Aorta (tissue), 5 donors: ENCODE data around the gene JUNB. TPM values are rescaled to one million over a fixed set of nuclear protein-coding genes. Genes with fewer than 3 reads are reported as not detected.

Source experiments
- ATAC-seq: fragments of 200-7000 bp; cut with Tn5 transposase; one replicate; pipeline ENCODE4 v1.9.1; 2022; ENCODE audit warnings: moderate library complexity; ENCODE audit not compliant: low FRiP score
- DNase-seq, 2 donors: peaks; one replicate each; pipeline ENCODE4 v3.0.0-alpha.2; 2020
- H3K27ac ChIP-seq, 2 donors: one replicate each; pipeline ENCODE4 v1.5.1; 2013; ENCODE audit warnings: low read length in 2 of 2, mild to moderate bottlenecking in 2 of 2, moderate library complexity in 2 of 2, control low read depth in 1 of 2, inconsistent platforms in 1 of 2, low read depth in 1 of 2
- H3K27me3 ChIP-seq, 2 donors: one replicate each; pipeline ENCODE4 v1.6.1; 2013; ENCODE audit warnings: control low read depth in 1 of 2, low read length in 1 of 2, mild to moderate bottlenecking in 1 of 2, moderate library complexity in 1 of 2; ENCODE audit not compliant: insufficient read depth in 2 of 2, control insufficient read depth in 1 of 2
- H3K36me3 ChIP-seq, 2 donors: one replicate each; pipeline ENCODE4 v1.6.1; 2013; ENCODE audit warnings: control low read depth in 1 of 2, low read length in 1 of 2, mild to moderate bottlenecking in 1 of 2; ENCODE audit not compliant: insufficient read depth in 2 of 2, control insufficient read depth in 1 of 2
- H3K4me1 ChIP-seq, 2 donors: one replicate each; pipeline ENCODE4 v1.6.1; 2013; ENCODE audit warnings: low read length in 2 of 2, control low read depth in 1 of 2, mild to moderate bottlenecking in 1 of 2, moderate library complexity in 1 of 2; ENCODE audit not compliant: insufficient read depth in 2 of 2, control insufficient read depth in 1 of 2
- H3K4me3 ChIP-seq, 2 donors: one replicate each; pipeline ENCODE4 v1.5.1; 2013; ENCODE audit warnings: low read length in 2 of 2, control low read depth in 1 of 2, mild to moderate bottlenecking in 1 of 2
- H3K9me3 ChIP-seq: one replicate; pipeline ENCODE4 v1.6.1; 2013; ENCODE audit warnings: mild to moderate bottlenecking, low read length; ENCODE audit not compliant: control insufficient read depth
- WGBS, 2 donors: extraction: QIAGEN DNeasy Blood & Tissue Kit; methylation state at CpG; one replicate each; pipeline ENCODE4 v1.1.7; 2013; 5-methylcytosine and 5-hydroxymethylcytosine counted together
- intact Hi-C, 2 donors: fragments of 100-400 bp; cut with DNase I; formaldehyde crosslinking; loops; one replicate each; pipeline versions ENCODE4 v1.14.2 to v1.15.0; 2022
- polyA plus RNA-seq, 2 donors: library from polyadenylated mRNA; stranded (reverse); fragments of 200-250 nt; gene quantifications; one replicate each; pipeline ENCODE4 v1.2.3, GENCODE V29; 2013
- total RNA-seq, 2 donors: library from RNA; stranded (reverse); fragmentation: NEBNext Ultra II Directional; extraction: Animal tissue kit (Norgen Biotek cat#: 25700); gene quantifications; one replicate each; pipeline ENCODE4 v1.2.1, GENCODE V29; 2021
- donor health status: healthy with polysubstance abuse.
- donor health status: Bipolar disorder and iron deficiency.
- donor health status: DM: no; HTN: no; CAD: no.
- donor health status: DM: no; HTN: no; CAD: no.
- donor health status: DM: yes; HTN: yes; CAD: no.

JUNB gene
- total and polyA plus RNA-seq, 4 donors: 97.0 to 623 (median 429) TPM

DNA sequence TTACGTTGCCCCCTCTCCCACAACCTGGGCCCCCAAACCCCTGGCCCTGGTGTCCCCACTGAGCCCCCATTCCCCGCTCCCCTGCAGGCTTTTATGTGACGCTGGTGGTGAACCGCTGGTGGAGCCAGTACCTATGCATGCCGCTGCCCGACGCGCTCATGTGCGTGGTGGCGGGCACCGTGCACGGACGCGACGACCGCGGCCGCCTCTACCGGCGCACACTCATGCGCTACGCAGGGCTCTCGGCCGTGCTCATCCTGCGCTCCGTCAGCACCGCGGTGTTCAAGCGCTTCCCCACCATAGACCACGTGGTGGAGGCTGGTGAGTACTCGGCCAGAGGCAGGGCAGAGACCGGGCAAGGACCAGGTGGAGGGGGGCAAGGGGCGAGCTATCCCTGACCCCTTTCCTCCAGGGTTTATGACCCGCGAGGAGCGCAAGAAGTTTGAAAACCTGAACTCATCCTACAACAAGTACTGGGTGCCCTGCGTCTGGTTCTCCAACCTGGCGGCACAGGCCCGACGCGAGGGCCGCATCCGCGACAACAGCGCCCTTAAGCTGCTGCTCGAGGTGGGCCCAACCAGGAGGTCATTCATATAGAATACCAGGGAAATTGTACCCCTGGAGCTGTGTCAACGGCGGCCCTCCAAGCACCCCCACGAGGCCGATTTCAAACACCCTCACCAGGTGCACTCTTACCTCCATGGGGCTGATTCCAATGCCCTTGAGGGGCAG, 36.7 kb upstream of the JUNB start:
- 67 to 68% methylated on average over 49 to 50 of the region's 50 CpGs for WGBS, 2 donors

DNA sequence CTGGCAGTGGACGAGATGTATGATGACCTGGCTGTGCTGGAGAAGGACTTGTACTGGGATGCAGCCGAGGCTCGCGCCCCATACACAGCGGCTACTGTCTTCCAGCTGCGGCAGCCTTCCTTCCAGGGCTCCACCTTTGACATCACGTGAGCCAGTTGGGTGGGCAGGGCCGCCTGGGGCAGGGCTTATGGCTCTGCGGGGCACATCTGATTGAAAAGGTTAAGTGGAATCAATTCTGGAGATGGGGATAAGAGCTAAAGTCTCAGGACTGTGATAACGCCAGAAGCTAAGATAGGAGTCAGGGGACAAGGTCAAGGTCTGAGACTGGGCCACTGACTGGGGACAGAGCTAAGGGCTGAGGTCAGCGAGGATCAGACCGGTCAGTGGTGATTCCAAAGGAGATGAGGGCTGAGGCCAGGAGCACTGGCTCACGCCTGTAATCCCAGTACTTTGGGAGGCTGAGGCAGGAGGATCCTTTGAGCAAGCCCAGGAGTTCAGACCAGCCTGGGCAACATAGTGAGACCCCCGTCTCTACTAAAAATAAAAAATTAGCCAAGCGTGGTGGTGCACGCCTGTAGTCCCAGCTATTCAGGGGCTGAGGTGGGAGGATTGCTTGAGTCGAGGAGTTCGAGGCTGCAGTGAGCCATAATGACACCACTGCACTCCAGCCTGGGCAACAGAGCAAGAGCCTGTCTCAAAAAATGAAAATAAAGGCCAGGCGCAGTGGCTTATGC, 35.0 kb upstream of the JUNB start:
- ATAC-seq (no peak), DNase-seq (no peak)
- Histone ChIP-seq H3K9me3 (no peaks in the 10 kb centered on the region), H3K4me1 (no peaks in the 10 kb centered on the region), H3K4me3 (no peak overlapping the region), H3K36me3 (no peaks in the 10 kb centered on the region), H3K27me3 (no peaks in the 10 kb centered on the region), H3K27ac (no peak overlapping the region)
- 88% methylated on average over 19 of the region's 19 CpGs for WGBS, 2 donors
- intact Hi-C loops: no loop called here

More for the DNA sequence above, 36.7 kb upstream of the JUNB start:
- H3K27ac ChIP-seq: no peak overlapping the region
- no peak for ATAC-seq
- no peak overlapping the region for H3K4me3 ChIP-seq
- H3K9me3 ChIP-seq: no peaks in the 10 kb centered on the region
- no peaks in the 10 kb centered on the region for H3K4me1 ChIP-seq
- DNase-seq: no peak
- no peaks in the 10 kb centered on the region for H3K36me3 ChIP-seq
- no peaks in the 10 kb centered on the region for H3K27me3 ChIP-seq
- intact Hi-C loops: no loop called here

DNA sequence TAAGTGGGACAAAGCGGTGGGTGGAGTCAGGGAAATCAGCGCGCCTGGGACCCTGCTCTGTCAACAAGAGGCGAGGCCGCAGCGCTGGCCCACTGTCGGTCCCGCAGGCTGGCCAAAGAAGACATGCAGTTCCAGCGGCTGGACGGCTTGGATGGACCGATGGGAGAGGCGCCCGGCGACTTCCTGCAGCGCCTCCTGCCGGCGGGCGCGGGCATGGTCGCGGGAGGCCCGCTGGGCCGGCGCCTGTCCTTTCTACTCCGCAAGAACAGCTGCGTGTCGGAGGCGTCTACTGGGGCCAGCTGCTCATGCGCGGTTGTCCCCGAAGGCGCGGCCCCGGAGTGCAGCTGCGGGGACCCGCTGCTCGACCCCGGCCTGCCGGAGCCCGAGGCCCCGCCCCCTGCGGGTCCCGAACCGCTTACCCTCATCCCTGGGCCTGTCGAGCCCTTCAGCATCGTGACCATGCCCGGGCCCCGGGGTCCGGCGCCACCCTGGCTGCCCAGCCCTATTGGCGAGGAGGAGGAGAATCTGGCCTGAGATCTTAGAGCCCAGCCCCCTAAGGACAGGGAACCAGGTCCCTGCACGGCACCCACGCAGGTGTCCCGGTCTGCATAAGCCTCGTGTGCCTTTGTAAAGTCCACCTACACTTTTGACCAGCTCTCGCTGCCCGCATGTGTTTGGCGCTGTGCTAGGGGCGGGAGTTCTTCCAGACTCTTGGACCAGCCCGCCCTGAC, 33.6 kb upstream of the JUNB start:
- H3K36me3 ChIP-seq: no peaks in the 10 kb centered on the region
- H3K27ac ChIP-seq: no peak overlapping the region
- H3K27me3 ChIP-seq: no peaks in the 10 kb centered on the region
- H3K9me3 ChIP-seq: no peaks in the 10 kb centered on the region
- H3K4me3 ChIP-seq: no peak overlapping the region
- WGBS, 2 donors: 3% methylated on average over 50 to 60 of the region's 60 CpGs
- no peaks in the 10 kb centered on the region for H3K4me1 ChIP-seq
- DNase-seq (peak; percentile 83 to 91), ATAC-seq (peak; percentile 84)
- intact Hi-C loops: no loop called here

DNA sequence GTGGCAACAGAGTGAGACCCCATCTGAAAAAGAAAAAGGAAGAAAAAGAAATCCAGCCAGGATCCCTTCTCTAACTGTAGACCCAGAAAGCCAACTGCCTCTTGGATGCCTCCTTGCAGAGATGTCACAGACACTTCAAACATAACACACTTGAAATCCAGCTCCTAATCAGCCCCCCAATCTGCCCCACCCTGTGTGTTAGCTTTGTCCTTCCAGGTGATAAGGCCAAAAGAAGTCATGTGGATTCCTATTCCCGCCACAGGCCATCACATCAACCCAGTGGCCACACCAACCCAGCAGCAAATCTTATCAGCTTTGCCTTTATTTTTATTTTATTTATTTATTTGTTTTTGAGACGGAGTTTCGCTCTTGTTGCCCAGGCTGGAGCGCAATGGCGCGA, 31.6 kb upstream of the JUNB start:
- WGBS, 2 donors: 84 to 92% methylated on average over 6 of the region's 6 CpGs
- ATAC-seq (no peak), DNase-seq (no peak)
- no peaks in the 10 kb centered on the region for H3K4me1 ChIP-seq
- H3K27ac ChIP-seq: no peak overlapping the region
- intact Hi-C loops: loop anchor here (1.0 to 5.0 kb wide), 3 partner anchors 38 to 88 kb away; partner anchors contain the start of genes PRDX2 (in 1 of the 2) and THSD8 (in 1 of the 2)
- no peaks in the 10 kb centered on the region for H3K27me3 ChIP-seq
- H3K36me3 ChIP-seq: peaks cover 0 to 2% of the 10 kb centered on the region in 2 donors
- H3K9me3 ChIP-seq: no peaks in the 10 kb centered on the region
- H3K4me3 ChIP-seq: no peak overlapping the region

DNA sequence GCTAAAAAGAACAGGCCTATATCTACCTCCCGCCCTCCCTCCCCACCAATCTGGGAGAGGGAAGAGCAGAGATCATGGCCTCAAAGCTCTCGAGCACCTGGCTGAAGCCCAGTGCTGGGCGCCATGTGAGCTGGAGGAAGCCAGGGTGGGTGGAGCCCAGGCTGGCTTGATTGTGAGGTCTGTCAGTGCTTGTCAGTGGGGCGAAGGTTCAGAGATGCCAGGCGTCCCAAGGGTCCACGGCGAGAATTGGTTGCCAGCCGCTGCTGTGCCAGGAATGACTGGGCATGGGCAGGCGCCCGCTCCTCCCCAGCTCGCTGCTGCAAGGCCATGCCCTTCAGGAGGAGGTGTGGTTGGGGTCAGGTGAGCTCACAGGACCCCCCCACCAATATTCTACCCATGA, 28.2 kb upstream of the JUNB start:
- DNase-seq: no peak
- WGBS, 2 donors: 73 to 86% methylated on average over 11 of the region's 11 CpGs
- no peak for ATAC-seq
- intact Hi-C loops: loop anchor here (5.0 kb wide), 2 partner anchors 34 to 39 kb away; partner anchors contain the start of genes PRDX2 (in 1 of the 2) and THSD8 (in 1 of the 2)
- Histone ChIP-seq H3K4me1 (no peaks in the 10 kb centered on the region), H3K27me3 (no peaks in the 10 kb centered on the region), H3K4me3 (no peak overlapping the region), H3K9me3 (no peaks in the 10 kb centered on the region), H3K36me3 (peaks cover 0 to 2% of the 10 kb centered on the region in 2 donors), H3K27ac (no peak overlapping the region)

DNA sequence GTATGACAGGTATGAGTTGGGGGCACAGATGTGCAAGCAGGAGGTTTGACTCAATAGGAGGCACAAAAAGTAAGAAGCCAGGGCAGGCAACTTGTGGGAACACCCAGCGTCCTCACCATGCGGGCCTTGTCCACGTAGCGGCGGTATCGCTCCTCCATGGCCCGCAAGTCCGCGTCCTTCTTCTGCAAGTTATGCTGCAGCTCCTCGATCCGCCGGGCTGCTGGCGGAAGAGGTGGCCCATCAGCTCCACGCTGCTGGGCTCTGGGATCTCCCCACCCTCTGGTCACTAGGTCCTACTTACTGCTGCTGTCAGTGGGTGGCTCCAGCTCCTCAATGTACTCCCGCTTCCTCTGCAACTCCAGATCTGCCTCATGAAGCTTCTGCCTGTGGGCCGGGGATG, 26.6 kb upstream of the JUNB start:
- DNase-seq: no peak
- no peaks in the 10 kb centered on the region for H3K27me3 ChIP-seq
- intact Hi-C loops: loop anchor here (2.0 to 5.0 kb wide), 3 partner anchors 33 to 82 kb away; partner anchors contain the start of genes PRDX2 (in 1 of the 2) and THSD8 (in 1 of the 2)
- no peak overlapping the region for H3K27ac ChIP-seq
- peaks cover 0 to 2% of the 10 kb centered on the region in 2 donors for H3K36me3 ChIP-seq
- no peak overlapping the region for H3K4me3 ChIP-seq
- ATAC-seq: no peak
- 96 to 97% methylated on average over 16 of the region's 16 CpGs for WGBS, 2 donors
- no peaks in the 10 kb centered on the region for H3K4me1 ChIP-seq
- no peaks in the 10 kb centered on the region for H3K9me3 ChIP-seq

DNA sequence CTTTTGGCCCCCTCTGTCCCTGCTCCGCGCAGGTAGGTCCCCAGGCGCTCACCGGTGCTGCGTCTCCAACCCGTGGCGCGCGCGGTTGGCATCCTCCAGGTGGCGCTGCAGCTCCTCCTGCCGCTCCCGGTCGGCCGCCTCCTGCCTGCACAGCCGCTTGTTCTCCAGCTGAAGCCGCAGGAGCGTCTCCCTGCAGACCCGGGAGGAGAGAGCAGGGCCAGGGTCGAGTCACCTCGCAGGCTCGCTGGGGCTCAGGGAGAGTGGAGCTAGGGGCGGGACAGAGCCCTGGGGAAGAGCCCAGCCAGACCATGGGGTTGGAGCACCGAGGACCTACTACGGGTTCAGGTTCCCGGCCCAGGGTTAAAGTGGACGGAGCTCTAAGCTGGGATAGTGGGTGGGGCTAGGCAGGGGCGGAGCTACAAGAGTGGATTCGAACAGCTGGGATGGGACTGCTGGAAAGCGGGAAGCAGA, 25.2 kb upstream of the JUNB start:
- WGBS, 2 donors: 35 to 63% methylated on average over 30 of the region's 30 CpGs
- Histone ChIP-seq H3K36me3 (peaks cover 0 to 2% of the 10 kb centered on the region in 2 donors), H3K27ac (no peak overlapping the region), H3K4me3 (no peak overlapping the region), H3K4me1 (no peaks in the 10 kb centered on the region), H3K9me3 (no peaks in the 10 kb centered on the region), H3K27me3 (no peaks in the 10 kb centered on the region)
- DNase-seq (peak; percentile 85 to 92), ATAC-seq (peak; percentile 84)
- intact Hi-C loops: no loop called here

DNA sequence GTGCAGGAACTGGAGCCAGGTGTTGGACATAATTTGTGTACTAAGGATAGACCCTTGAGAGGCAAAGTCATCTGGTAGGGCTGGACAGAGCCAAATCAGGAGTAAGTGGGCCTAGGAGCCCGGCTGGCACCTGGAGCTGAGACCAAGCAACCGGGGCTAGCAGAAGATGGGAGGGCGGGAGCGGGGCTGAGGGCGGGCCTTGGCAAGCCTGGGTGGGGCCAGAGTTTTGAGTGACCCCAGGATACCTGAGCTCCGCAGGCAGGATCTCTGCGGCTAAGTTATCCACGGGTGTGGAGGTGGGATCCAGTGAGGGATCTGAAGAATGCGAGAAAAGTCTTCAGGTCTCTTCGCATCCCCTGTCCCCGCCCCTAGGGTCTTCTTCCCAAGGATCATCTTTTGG, 24.1 kb upstream of the JUNB start:
- Histone ChIP-seq H3K27me3 (no peaks in the 10 kb centered on the region), H3K36me3 (peaks cover 0 to 2% of the 10 kb centered on the region in 2 donors), H3K9me3 (no peaks in the 10 kb centered on the region), H3K27ac (no peak overlapping the region), H3K4me1 (no peaks in the 10 kb centered on the region), H3K4me3 (no peak overlapping the region)
- ATAC-seq (no peak), DNase-seq (no peak)
- intact Hi-C loops: no loop called here
- WGBS, 2 donors: 90 to 92% methylated on average over 11 of the region's 11 CpGs
